ENCODE data around the gene C2orf92.

C2orf92 gene

DNA sequence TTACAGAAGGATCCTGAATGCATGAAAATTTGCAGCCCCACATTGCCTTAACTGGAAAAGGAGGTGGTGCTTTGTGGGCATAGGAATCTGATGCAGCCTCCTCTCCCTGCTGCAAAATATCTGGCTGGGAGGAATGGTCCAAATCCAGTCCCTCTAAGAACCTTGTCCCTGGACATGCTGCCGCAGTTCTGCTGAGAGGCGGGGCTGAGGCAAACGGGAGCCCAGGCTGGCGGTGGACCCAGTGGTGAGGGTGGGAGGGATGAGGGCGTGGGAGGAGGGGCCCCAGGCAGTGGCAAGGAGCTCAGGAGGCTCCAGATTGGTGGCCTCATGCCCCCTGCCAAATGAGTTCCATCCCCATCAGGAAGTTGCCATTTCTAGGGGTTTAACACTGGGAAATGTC, 80.1 kb downstream of the C2orf92 start:
- no peak for DNase-seq

DNA sequence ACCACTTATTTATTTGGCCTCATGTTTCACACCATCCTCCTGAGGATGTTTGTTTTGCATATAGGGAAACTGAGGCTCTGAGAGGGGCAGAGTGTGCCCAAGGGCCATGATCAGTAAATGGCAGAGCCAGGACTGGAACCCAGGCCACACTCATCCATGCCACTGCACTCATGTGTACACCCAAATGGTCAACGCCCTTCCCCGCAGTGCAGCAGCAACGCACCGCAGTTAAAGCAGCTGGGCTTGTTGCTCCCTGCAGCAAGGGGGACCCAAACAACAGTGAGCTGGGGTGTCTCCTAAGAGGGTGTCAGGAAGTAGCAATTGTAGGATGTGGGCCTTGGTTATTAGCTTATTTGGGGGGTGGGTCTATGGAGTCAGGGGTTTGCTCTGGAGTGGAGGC, 80.5 kb downstream of the C2orf92 start:
- no peak for DNase-seq

DNA sequence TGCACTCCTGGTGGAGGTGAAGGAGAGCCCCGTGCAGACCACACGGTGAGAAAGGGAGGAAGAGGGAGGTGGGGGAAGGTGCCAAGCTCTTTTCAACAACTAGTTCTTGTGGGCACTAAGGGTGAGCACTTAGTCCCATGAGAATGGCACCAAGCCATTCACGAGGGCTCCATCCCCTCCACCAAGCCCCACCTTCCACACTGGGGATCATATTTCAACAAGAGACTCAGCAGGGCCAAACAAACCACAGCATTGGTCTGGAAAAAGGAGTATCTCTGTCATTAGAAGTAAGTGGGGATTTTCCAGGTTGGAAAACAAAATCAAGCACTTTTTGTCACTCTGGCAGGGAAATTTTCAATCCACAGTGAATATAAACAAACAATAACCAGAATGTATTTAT, 82.2 kb downstream of the C2orf92 start:
- no peak for DNase-seq

All from 8988T (cell line).